A549 (cell line): Measurements from ENCODE around the gene CD300A. TPM values are rescaled to one million over a fixed set of nuclear protein-coding genes. Genes with fewer than 3 reads are reported as not detected.

ENCODE experiments used
- ATAC-seq, 2 experiments: fragments of 200-7000 bp in 1 of 2; fragments of >200 bp in 1 of 2; cut with Nextera tagmentation in 1 of 2; cut with Tn5 transposase in 1 of 2; 3 replicates each; pipeline versions ENCODE4 v1.8.0 to v1.9.1; 2018 to 2020; ENCODE audit warnings: mild to moderate bottlenecking in 1 of 2, moderate library complexity in 1 of 2
- CTCF ChIA-PET: fragments of 300-600 bp; sonication (Branson Sonifier 250); formaldehyde crosslinking; extraction: SDS; loops from one replicate; lab custom pipeline; 2021; ENCODE audit warnings: antibody characterized with exemption, inconsistent platforms; lab: Yijun Ruan, JAX
- POLR2A ChIA-PET: fragments of 350-600 bp; formaldehyde crosslinking; extraction: SDS; loops from one replicate; lab custom pipeline; 2021; ENCODE audit warnings: antibody characterized with exemption, inconsistent platforms; lab: Yijun Ruan, JAX
- DNase-seq, 2 experiments: peaks; one replicate each; pipeline versions ENCODE4 v3.0.0 to v3.0.0-alpha.2; 2011 to 2016; ENCODE audit warnings: low read depth in 1 of 2, low spot score in 1 of 2
- FAIRE-seq: peaks from 2 replicates; lab custom pipeline; 2011; peaks lifted over from hg19 to GRCh38; lab: Jason Lieb, UNC
- H3K27ac ChIP-seq, 2 experiments: fragments of >200 bp; sonication (Bioruptor Twin); formaldehyde crosslinking; 3 replicates each; pipeline ENCODE4 v1.5.1; 2016 to 2017
- H3K4me1 ChIP-seq: fragments of >200 bp; sonication (Bioruptor Twin); formaldehyde crosslinking; 3 replicates; pipeline ENCODE4 v1.6.1; 2016
- H3K4me2 ChIP-seq: fragments of >200 bp; sonication (Bioruptor Twin); formaldehyde crosslinking; 3 replicates; pipeline ENCODE4 v1.6.1; 2016
- H3K4me3 ChIP-seq: fragments of >200 bp; sonication (Bioruptor Twin); formaldehyde crosslinking; 3 replicates; pipeline ENCODE4 v1.5.1; 2016
- H3K9me3 ChIP-seq: fragments of >200 bp; sonication (Bioruptor Twin); formaldehyde crosslinking; 3 replicates; pipeline ENCODE4 v1.6.1; 2016
- CBX8 ChIP-seq: fragments of 200-600 bp; sonication (generic); IDR thresholded peaks from 2 replicates; pipeline ENCODE4 v1.6.1; 2016
- CHD2 ChIP-seq: fragments of 150-350 bp; IDR thresholded peaks from 2 replicates; pipeline ENCODE4 v1.6.1; 2014; ENCODE audit warnings: low read length; ENCODE audit not compliant: partially characterized antibody
- CHD4 ChIP-seq: fragments of 200-600 bp; sonication (generic); IDR thresholded peaks from 2 replicates; pipeline ENCODE4 v1.6.1; 2016; ENCODE audit warnings: antibody characterized with exemption, mild to moderate bottlenecking, borderline replicate concordance
- EHMT2 ChIP-seq: fragments of 200-600 bp; sonication (generic); IDR thresholded peaks from 2 replicates; pipeline ENCODE4 v1.6.1; 2016; ENCODE audit warnings: antibody characterized with exemption, low read depth, mild to moderate bottlenecking, moderate library complexity
- EP300 ChIP-seq, 2 experiments: fragments of >200 bp; sonication (Bioruptor Twin); formaldehyde crosslinking; IDR thresholded peaks; 2 replicates in 1 of 2; 3 replicates in 1 of 2; pipeline ENCODE4 v1.6.1; 2016 to 2017
- FOSL2 ChIP-seq, 2 experiments: fragments of 450-650 bp in 1 of 2; fragments of >200 bp in 1 of 2; sonication (Bioruptor Twin) in 1 of 2; formaldehyde crosslinking; IDR thresholded peaks; 2 replicates each; pipeline versions ENCODE4 v1.5.0 to v1.6.1; 2016 to 2020; ENCODE audit warnings: mild to moderate bottlenecking in 1 of 2, moderate library complexity in 1 of 2
- FOXS1 ChIP-seq: fragments of 250-450 bp; sonication (Bioruptor Pico); IDR thresholded peaks from 2 replicates; pipeline ENCODE4 v1.5.0; 2020; ENCODE audit warnings: mild to moderate bottlenecking, moderate library complexity
- HOXA7 ChIP-seq: fragments of 250-450 bp; sonication (Bioruptor Pico); IDR thresholded peaks from 2 replicates; pipeline ENCODE4 v1.5.0; 2020; ENCODE audit warnings: mild to moderate bottlenecking, moderate library complexity
- HOXB13 ChIP-seq: fragments of 250-450 bp; sonication (Bioruptor Pico); IDR thresholded peaks from 2 replicates; pipeline ENCODE4 v1.5.0; 2020; ENCODE audit warnings: low read depth, mild to moderate bottlenecking, moderate library complexity
- MAFK ChIP-seq: fragments of 450-650 bp; IDR thresholded peaks from 2 replicates; pipeline ENCODE4 v1.6.1; 2014; ENCODE audit not compliant: partially characterized antibody
- MAZ ChIP-seq: fragments of 150-350 bp; IDR thresholded peaks from 2 replicates; pipeline ENCODE4 v1.6.1; 2014; ENCODE audit warnings: antibody characterized with exemption, low read depth, low read length, borderline replicate concordance
- RAD21 ChIP-seq, 2 experiments: fragments of >200 bp in 1 of 2; sonication (Bioruptor Twin) in 1 of 2; formaldehyde crosslinking in 1 of 2; IDR thresholded peaks in 1 of 2; conservative IDR thresholded peaks in 1 of 2; 2 replicates in 1 of 2; 3 replicates in 1 of 2; pipeline ENCODE4 v1.6.1; 2012 to 2018; ENCODE audit warnings: inconsistent platforms in 1 of 2
- RCOR1 ChIP-seq: fragments of 150-350 bp; IDR thresholded peaks from 2 replicates; pipeline ENCODE4 v1.6.1; 2014; ENCODE audit warnings: antibody characterized with exemption, low read length, low read depth
- RNF2 ChIP-seq: fragments of 200-600 bp; sonication (generic); IDR thresholded peaks from 2 replicates; pipeline ENCODE4 v1.6.1; 2016; ENCODE audit warnings: low read depth, mild to moderate bottlenecking, antibody characterized with exemption, moderate library complexity, borderline replicate concordance
- SMC3 ChIP-seq: fragments of >200 bp; sonication (Bioruptor Twin); formaldehyde crosslinking; IDR thresholded peaks from 3 replicates; pipeline ENCODE4 v1.6.1; 2018; ENCODE audit warnings: inconsistent platforms
- TP53 ChIP-seq: fragments of 250-450 bp; sonication (Bioruptor Pico); IDR thresholded peaks from 2 replicates; pipeline ENCODE4 v1.5.0; 2021; ENCODE audit warnings: mild to moderate bottlenecking, moderate library complexity
- ZSCAN20 ChIP-seq: fragments of 250-450 bp; sonication (Bioruptor Pico); IDR thresholded peaks from 2 replicates; pipeline ENCODE4 v1.8.0; 2022; ENCODE audit warnings: mild to moderate bottlenecking, moderate library complexity
- WGBS: methylation state at CpG from one replicate; pipeline ENCODE4 v1.1.6; 2017; ENCODE audit errors: missing lambda C conversion rate; 5-methylcytosine and 5-hydroxymethylcytosine counted together
- polyA plus RNA-seq, 4 experiments: library from polyadenylated mRNA; depleted of rRNA in 3 of 4; stranded (reverse); fragments of >200 nt; fragmentation: RNase III in 1 of 4; extraction: RNeasy Plus Mini Kit Qiagen cat#74134 plus additional on column Dnase treatment in 1 of 4; gene quantifications; 2 replicates in 3 of 4; 3 replicates in 1 of 4; pipeline ENCODE4 v1.2.3, GENCODE V29; 2011 to 2017
- TF ChIP-seq, protein P1 (sequence below): fragments of 250-450 bp; sonication (Bioruptor Pico); IDR thresholded peaks from 2 replicates; pipeline ENCODE4 v1.5.0; 2021; ENCODE audit warnings: mild to moderate bottlenecking, moderate library complexity, borderline replicate concordance
- TF ChIP-seq, protein P2 (sequence below): fragments of >200 bp; sonication (Bioruptor Twin); formaldehyde crosslinking; IDR thresholded peaks from 3 replicates; pipeline ENCODE4 v1.5.1; 2016
- TF ChIP-seq, protein P3 (sequence below): fragments of 150-350 bp; IDR thresholded peaks from 2 replicates; pipeline ENCODE4 v1.6.1; 2014; ENCODE audit warnings: low read depth, mild to moderate bottlenecking, low read length
- TF ChIP-seq, protein P4 (sequence below): fragments of >200 bp; sonication (Bioruptor Twin); formaldehyde crosslinking; IDR thresholded peaks from 2 replicates; pipeline ENCODE4 v1.6.1; 2016
- TF ChIP-seq, protein P5 (sequence below): IDR thresholded peaks from 2 replicates; pipeline ENCODE4 v1.6.1; 2012

Gene CD300A
- polyA plus RNA-seq, 2 of the 4 experiments (the other 2 are of a cell fraction), result not detected

DNA sequence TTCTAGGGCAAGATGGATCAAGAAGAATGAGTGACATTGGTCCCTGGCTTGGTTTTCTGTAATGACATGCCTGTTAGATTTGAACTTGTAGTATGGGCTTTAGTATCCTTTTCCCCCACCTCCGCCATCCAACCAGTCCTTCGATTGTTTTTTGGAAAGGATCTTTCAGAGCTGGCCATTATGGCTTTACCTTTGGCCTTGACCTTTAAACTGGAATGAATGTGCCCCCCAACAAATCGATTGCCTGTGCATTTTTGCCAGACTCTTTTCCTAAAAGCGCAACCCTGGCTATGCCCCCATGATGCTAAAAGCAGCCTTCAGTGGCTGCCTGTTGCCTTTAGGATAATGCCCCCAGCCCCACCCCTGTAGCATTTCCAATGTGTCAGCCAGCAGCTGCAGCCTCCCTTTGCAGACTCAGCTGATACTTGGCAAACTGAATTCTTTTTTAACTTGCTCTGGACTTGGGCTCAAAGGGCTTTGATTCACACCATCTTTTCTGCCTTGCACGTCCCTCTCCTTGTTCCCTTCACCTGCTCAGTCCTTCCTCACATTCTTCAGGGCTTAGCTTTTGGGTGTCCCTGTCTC is 30.6 kb upstream of the CD300A start (continued):
- TF ChIP-seq, protein P1, sequence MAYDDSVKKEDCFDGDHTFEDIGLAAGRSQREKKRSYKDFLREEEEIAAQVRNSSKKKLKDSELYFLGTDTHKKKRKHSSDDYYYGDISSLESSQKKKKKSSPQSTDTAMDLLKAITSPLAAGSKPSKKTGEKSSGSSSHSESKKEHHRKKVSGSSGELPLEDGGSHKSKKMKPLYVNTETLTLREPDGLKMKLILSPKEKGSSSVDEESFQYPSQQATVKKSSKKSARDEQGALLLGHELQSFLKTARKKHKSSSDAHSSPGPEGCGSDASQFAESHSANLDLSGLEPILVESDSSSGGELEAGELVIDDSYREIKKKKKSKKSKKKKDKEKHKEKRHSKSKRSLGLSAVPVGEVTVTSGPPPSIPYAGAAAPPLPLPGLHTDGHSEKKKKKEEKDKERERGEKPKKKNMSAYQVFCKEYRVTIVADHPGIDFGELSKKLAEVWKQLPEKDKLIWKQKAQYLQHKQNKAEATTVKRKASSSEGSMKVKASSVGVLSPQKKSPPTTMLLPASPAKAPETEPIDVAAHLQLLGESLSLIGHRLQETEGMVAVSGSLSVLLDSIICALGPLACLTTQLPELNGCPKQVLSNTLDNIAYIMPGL (CRISPR knock-in tag), result no peak
- TF ChIP-seq RCOR1, result no peak
- no peak for TF ChIP-seq CBX8

DNA sequence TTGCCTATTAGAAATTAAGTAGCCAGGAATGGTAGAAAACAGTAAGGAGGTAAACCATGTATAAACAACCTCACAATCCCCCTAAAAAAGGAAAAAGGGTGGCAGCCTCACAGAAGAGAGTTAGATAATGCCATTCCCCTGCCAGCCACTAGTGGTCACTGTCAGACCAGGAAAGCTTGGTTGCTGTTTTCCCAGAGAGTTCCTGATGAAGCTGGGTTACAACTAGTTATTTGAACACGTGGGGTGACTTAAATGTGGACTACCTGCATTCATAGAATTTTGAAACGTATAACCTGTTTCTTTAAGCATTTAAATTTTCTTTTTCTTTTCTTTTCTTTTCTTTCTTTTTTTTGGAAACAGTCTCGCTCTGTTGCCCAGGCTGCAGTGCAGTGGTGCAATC is 28.7 kb upstream of the CD300A start:
- 65% methylated on average over 3 of the region's 3 CpGs for WGBS
- no peak for FAIRE-seq

DNA sequence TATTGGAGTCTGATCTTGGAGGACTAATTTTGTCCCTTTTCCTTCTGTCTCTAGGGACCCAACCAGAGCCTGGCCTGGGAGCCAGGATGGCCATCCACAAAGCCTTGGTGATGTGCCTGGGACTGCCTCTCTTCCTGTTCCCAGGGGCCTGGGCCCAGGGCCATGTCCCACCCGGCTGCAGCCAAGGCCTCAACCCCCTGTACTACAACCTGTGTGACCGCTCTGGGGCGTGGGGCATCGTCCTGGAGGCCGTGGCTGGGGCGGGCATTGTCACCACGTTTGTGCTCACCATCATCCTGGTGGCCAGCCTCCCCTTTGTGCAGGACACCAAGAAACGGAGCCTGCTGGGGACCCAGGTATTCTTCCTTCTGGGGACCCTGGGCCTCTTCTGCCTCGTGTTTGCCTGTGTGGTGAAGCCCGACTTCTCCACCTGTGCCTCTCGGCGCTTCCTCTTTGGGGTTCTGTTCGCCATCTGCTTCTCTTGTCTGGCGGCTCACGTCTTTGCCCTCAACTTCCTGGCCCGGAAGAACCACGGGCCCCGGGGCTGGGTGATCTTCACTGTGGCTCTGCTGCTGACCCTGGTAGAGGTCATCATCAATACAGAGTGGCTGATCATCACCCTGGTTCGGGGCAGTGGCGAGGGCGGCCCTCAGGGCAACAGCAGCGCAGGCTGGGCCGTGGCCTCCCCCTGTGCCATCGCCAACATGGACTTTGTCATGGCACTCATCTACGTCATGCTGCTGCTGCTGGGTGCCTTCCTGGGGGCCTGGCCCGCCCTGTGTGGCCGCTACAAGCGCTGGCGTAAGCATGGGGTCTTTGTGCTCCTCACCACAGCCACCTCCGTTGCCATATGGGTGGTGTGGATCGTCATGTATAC is 26.5 kb upstream of the CD300A start:
- Histone ChIP-seq H3K4me2 (no peak overlapping the region), H3K4me1 (peaks cover 17% of the 10 kb centered on the region), H3K4me3 (no peak overlapping the region), H3K9me3 (peaks cover 31% of the 10 kb centered on the region)
- no peak for FAIRE-seq
- CTCF ChIA-PET, result interaction anchor here (1.1 to 10.1 kb wide), 5 partner anchors 10 to 60 kb away, joined by 3 to 109 read pairs (median 45); no protein-coding TSS in a partner anchor
- TF ChIP-seq EP300 (IDR thresholded peaks at IDR 0.05) (no peak), FOXS1 (CRISPR knock-in tag) (no peak)
- TF ChIP-seq, all 56 proteins: peak for 0
- 93% methylated on average over 21 of the region's 31 CpGs for WGBS
- no peak for DNase-seq
- no peak for ATAC-seq
- no peak overlapping the region for H3K27ac ChIP-seq
- POLR2A ChIA-PET, result no interaction called here

More for the DNA sequence above, 28.7 kb upstream of the CD300A start:
- no peak overlapping the region for H3K4me3 ChIP-seq
- peaks cover 18% of the 10 kb centered on the region for H3K4me1 ChIP-seq
- no peak for ATAC-seq
- DNase-seq, result peak in 1 of 2 experiments; percentile 43
- TF ChIP-seq, protein P2, sequence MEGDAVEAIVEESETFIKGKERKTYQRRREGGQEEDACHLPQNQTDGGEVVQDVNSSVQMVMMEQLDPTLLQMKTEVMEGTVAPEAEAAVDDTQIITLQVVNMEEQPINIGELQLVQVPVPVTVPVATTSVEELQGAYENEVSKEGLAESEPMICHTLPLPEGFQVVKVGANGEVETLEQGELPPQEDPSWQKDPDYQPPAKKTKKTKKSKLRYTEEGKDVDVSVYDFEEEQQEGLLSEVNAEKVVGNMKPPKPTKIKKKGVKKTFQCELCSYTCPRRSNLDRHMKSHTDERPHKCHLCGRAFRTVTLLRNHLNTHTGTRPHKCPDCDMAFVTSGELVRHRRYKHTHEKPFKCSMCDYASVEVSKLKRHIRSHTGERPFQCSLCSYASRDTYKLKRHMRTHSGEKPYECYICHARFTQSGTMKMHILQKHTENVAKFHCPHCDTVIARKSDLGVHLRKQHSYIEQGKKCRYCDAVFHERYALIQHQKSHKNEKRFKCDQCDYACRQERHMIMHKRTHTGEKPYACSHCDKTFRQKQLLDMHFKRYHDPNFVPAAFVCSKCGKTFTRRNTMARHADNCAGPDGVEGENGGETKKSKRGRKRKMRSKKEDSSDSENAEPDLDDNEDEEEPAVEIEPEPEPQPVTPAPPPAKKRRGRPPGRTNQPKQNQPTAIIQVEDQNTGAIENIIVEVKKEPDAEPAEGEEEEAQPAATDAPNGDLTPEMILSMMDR, result peak; percentile 50
- TF ChIP-seq TP53 (CRISPR knock-in tag) (no peak), RAD21 (conservative IDR thresholded peaks at IDR 0.05 in 1 of 2, IDR thresholded peaks at IDR 0.05 in 1 of 2) (peak in 1 of 2 experiments; percentile 52; a peak in 2 of 5 replicates)
- no peak overlapping the region for H3K4me2 ChIP-seq
- H3K9me3 ChIP-seq, result peaks cover 31% of the 10 kb centered on the region
- POLR2A ChIA-PET, result interaction anchor here (0.6 kb wide), 1 partner anchor 639 kb away, joined by 4 read pairs; no protein-coding TSS in a partner anchor
- no peak overlapping the region for H3K27ac ChIP-seq
- CTCF ChIA-PET, result interaction anchor here (0.6 to 6.6 kb wide), 14 partner anchors 9 to 168 kb away, joined by 3 to 85 read pairs (median 4); partner anchors contain the start of gene BTBD17

DNA sequence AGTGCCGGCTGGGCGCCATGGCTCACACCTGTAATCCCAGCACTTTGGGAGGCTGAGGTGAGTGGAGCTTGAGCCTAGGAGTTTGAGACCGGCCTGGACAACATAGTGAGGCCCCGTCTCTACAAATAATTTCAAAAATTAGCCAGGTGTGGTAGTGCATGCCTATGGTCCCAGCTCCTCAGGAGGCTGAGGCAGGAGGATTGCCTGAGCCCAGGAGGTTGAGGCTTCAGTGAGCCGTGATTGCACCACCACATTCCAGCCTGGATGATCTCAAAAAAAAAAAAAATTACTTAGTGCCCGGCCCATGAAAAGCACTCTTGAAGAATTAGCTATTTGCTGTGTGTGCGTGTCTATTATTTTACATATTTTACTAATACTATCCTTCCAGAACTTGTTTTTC is 24.9 kb upstream of the CD300A start:
- DNase-seq (no peak), ATAC-seq (no peak), FAIRE-seq (no peak)
- POLR2A ChIA-PET, result no interaction called here
- Histone ChIP-seq H3K4me2 (no peak overlapping the region), H3K9me3 (peaks cover 31% of the 10 kb centered on the region), H3K4me3 (no peak overlapping the region), H3K27ac (no peak overlapping the region), H3K4me1 (peaks cover 17% of the 10 kb centered on the region)
- 92% methylated on average over 7 of the region's 7 CpGs for WGBS
- TF ChIP-seq HOXA7 (CRISPR knock-in tag) (no peak), MAFK (no peak), SMC3 (no peak), HOXB13 (CRISPR knock-in tag) (no peak), RNF2 (no peak), ZSCAN20 (CRISPR knock-in tag) (no peak), CHD2 (no peak), EHMT2 (no peak), CHD4 (no peak), MAZ (no peak), FOSL2 (IDR thresholded peaks at IDR 0.05) (no peak), FOSL2 (CRISPR knock-in tag; IDR thresholded peaks at IDR 0.05) (no peak)
- TF ChIP-seq, protein P3, sequence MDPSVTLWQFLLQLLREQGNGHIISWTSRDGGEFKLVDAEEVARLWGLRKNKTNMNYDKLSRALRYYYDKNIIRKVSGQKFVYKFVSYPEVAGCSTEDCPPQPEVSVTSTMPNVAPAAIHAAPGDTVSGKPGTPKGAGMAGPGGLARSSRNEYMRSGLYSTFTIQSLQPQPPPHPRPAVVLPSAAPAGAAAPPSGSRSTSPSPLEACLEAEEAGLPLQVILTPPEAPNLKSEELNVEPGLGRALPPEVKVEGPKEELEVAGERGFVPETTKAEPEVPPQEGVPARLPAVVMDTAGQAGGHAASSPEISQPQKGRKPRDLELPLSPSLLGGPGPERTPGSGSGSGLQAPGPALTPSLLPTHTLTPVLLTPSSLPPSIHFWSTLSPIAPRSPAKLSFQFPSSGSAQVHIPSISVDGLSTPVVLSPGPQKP, result no peak
- TF ChIP-seq, protein P4, sequence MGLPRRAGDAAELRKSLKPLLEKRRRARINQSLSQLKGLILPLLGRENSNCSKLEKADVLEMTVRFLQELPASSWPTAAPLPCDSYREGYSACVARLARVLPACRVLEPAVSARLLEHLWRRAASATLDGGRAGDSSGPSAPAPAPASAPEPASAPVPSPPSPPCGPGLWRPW, result no peak
- TF ChIP-seq, protein P5, sequence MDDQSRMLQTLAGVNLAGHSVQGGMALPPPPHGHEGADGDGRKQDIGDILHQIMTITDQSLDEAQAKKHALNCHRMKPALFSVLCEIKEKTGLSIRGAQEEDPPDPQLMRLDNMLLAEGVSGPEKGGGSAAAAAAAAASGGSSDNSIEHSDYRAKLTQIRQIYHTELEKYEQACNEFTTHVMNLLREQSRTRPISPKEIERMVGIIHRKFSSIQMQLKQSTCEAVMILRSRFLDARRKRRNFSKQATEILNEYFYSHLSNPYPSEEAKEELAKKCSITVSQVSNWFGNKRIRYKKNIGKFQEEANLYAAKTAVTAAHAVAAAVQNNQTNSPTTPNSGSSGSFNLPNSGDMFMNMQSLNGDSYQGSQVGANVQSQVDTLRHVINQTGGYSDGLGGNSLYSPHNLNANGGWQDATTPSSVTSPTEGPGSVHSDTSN, result no peak
- CTCF ChIA-PET, result interaction anchor here (1.0 to 10.1 kb wide), 3 partner anchors 16 to 28 kb away, joined by 3 to 109 read pairs (median 3); no protein-coding TSS in a partner anchor
